Omental fat pad (tissue), 4 donors: ENCODE data around the gene ABLIM2. TPM values are rescaled to one million over a fixed set of nuclear protein-coding genes. Genes with fewer than 3 reads are reported as not detected.

Experiments used
- ATAC-seq: fragments of 150-250 bp; one replicate; pipeline ENCODE4 v1.9.1; 2016; ENCODE audit warnings: mild to moderate bottlenecking, moderate library complexity; ENCODE audit not compliant: low FRiP score
- DNase-seq: peaks from one replicate; pipeline ENCODE4 v3.0.0-alpha.2; 2019; ENCODE audit warnings: low spot score
- total RNA-seq, 4 donors: library from RNA; depleted of rRNA; stranded (reverse); fragments of >200 nt; gene quantifications; one replicate each; pipeline ENCODE4 v1.1.0, GENCODE V29; 2016
- TF ChIP-seq, protein P1 (sequence below), 3 donors: fragments of 450-650 bp; IDR thresholded peaks; one replicate each; pipeline ENCODE4 v1.5.1; 2016 to 2017; ENCODE audit warnings: antibody characterized with exemption in 3 of 3, mild to moderate bottlenecking in 3 of 3, moderate library complexity in 2 of 3

ABLIM2 gene
- total RNA-seq, 4 donors from 2014 or later = 10.1 to 34.2 (median 13.7) TPM

DNA sequence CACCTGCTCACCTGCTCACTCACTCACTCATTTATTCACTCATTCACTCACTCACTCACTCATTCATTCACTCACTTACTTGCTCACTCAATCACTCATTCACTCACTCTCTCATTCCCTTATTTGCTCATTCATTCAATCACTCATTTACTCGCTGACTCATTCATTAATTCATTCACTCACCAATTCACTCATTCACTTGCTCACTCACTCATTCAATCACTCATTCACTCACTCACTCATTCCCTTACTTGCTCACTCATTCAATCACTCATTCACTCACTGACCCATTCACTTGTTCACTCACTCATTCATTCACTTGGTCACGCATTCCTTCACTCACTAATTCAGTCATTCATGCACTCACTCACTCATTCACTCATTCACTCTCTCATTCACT is 130.2 kb downstream of the ABLIM2 start:
- ATAC-seq = no peak
- no peak for DNase-seq
- TF ChIP-seq, protein P1, sequence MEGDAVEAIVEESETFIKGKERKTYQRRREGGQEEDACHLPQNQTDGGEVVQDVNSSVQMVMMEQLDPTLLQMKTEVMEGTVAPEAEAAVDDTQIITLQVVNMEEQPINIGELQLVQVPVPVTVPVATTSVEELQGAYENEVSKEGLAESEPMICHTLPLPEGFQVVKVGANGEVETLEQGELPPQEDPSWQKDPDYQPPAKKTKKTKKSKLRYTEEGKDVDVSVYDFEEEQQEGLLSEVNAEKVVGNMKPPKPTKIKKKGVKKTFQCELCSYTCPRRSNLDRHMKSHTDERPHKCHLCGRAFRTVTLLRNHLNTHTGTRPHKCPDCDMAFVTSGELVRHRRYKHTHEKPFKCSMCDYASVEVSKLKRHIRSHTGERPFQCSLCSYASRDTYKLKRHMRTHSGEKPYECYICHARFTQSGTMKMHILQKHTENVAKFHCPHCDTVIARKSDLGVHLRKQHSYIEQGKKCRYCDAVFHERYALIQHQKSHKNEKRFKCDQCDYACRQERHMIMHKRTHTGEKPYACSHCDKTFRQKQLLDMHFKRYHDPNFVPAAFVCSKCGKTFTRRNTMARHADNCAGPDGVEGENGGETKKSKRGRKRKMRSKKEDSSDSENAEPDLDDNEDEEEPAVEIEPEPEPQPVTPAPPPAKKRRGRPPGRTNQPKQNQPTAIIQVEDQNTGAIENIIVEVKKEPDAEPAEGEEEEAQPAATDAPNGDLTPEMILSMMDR (IDR thresholded peaks at IDR 0.05) = no peak

DNA sequence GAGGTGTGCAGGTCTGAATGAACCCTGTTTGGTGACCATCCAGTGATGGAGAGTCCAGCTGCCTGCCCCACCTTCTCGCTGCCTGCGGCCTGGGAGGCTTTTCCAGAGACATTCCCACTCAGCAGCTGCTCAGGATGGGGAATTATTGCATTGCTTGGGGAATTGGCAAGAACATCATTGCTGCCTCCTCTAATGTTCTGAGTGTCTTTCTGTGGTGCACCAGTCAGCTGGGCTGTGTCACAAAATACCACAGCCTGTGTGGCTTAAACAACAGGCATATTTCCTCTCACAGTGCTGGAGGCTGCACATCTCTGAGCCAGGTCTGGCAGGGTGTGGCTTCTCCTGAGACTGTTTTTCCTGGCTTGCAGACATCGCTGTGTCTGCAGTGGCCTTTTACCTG is 132.2 kb downstream of the ABLIM2 start:
- DNase-seq = no peak
- ATAC-seq = no peak
- TF ChIP-seq, protein P1 (IDR thresholded peaks at IDR 0.05) = no peak

DNA sequence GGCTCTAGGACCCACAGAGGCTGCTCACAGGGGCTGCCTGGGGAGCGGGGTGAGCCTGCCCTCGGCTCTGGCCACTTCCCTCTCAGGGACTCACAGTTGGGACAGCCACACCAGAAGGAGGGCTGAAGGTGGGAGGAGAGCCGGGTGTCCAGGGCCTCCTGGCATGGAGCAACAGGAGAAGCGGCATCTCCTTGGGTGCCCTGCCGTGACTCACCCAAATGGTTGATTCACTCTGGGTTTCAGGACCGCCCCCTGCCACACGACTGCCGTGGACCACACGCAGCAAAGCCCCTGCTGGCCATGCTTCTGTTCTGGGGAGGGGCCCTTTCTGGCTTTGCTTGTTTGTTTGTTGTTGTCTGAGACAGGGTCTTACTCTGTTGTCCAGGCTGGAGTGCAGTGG is 132.9 kb downstream of the ABLIM2 start:
- TF ChIP-seq, protein P1 (IDR thresholded peaks at IDR 0.05) = no peak
- ATAC-seq (no peak), DNase-seq (no peak)

DNA sequence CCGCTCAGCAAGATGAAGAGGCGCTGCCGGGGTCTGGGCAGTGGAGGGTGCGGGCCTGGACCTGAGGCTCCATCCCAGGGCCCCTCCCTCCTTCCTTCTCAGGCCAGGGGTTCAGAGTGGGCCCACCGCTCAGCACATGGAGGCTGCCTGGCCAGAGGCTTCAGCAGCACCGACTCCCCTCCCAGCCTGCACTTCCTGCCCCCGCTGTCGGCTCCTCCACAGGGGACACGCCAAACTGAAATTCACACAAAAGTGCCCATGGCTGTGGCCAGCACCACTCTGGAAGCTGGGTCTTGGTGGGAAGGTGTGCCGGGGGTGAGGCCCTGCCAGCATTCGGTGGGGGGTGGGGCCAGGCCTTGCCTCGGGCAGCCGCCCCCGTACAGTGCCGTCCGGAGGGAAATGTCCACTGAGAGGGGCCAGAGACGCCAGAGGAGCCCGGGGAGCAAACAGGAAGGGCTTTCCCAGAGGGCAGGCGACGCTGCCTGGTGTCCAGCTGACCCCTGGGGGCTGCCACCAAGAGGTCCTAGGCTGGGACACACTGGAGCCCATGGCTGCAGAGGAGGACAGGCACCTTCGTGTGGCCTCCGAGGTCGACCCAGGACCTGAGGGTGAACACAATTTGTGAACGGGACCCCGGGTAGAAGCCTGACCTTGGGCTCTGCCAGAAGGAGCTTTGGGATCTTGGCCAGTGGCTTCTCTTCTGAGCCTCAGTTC is 134.4 kb downstream of the ABLIM2 start:
- DNase-seq (no peak), ATAC-seq (no peak)
- TF ChIP-seq, protein P1 (IDR thresholded peaks at IDR 0.05) = no peak

DNA sequence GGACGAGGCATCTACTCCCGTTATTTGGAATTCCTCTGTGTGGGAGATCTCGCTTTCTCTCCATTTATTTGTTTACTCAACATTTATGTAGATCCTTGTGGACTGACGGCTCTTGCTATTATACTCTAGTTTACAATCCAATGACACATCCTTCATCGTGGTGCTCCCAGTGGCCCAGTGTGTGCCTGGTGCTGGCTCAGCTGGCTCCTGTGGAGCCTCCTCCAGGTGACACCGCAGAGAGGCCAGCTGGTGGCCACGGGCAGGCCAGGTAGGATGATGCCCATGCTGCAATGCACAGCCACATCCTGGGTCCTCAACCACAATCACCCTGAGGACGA is 134.9 kb downstream of the ABLIM2 start:
- ATAC-seq = no peak
- no peak for DNase-seq
- TF ChIP-seq, protein P1 (IDR thresholded peaks at IDR 0.05) = no peak

DNA sequence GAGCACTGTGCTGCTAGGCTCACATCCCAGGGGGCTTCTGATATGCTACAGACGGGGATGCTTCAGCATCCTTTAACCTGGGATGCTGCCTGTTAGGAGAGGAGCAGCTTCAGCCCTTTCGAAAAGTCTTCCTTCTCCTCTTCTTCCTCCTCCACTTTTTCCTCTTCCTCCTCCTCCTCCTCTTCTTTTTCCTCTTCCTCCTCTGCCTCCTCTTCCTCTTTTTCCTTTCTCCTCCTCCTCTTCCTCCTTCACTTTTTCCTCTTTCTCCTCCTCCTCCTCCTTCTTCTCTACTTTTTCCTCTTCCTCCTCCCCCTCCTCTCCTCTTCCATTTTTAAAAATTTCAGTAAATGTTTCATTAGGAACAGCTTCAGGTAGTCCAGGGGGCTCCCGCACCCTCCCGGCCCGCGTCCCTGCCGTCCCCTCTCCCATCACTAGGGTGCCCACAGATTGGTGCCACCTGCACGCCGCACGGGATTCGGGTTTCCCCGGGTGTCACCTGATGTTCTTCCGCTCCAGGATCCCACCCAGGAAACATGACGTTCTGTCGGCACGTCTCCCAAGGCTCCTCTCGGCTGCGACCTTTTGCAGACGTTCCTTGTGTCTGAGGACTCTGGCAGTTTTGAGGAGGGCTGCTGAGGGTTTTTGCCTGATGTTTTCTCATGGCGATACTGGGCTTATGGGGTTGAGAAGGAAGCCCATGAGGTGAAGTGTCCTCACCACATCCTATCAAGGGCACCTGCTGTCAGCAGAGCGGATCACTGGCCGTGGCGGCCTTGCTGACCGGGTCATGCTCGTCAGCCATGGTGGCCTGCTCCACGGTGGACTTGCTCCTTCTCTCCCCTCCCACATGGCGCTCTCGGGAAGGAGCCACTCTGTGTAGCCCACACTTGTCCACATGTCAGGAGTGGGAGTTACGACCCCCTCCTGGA is 135.6 kb downstream of the ABLIM2 start:
- ATAC-seq (no peak), DNase-seq (no peak)
- TF ChIP-seq, protein P1 (IDR thresholded peaks at IDR 0.05) = no peak
